H1 (cell line): ENCODE data around the gene WDSUB1. TPM values are rescaled to one million over a fixed set of nuclear protein-coding genes. Genes with fewer than 3 reads are reported as not detected.

Source experiments
- CTBP2 ChIP-seq: IDR thresholded peaks from 2 replicates; pipeline ENCODE4 v1.7.0; 2011; ENCODE audit warnings: borderline replicate concordance, mild to moderate bottlenecking, moderate library complexity, mixed read lengths, low read length; ENCODE audit not compliant: insufficient read depth, insufficient read length
- GTF2F1 ChIP-seq: IDR thresholded peaks from 2 replicates; pipeline ENCODE4 v1.6.1; 2012; ENCODE audit warnings: low read depth, low read length, improper control_type of control experiment, borderline replicate concordance
- JUND ChIP-seq: IDR thresholded peaks from 2 replicates; pipeline ENCODE4 v1.6.1; 2011; ENCODE audit warnings: mild to moderate bottlenecking, improper control_type of control experiment, low read length
- KDM4A ChIP-seq: IDR thresholded peaks from one replicate; pipeline ENCODE4 v1.7.1; 2012; ENCODE audit warnings: low read depth, mild to moderate bottlenecking, moderate library complexity, low read length, inconsistent platforms; ENCODE audit not compliant: severe bottlenecking
- RAD21 ChIP-seq, 2 experiments: IDR thresholded peaks in 1 of 2; conservative IDR thresholded peaks in 1 of 2; 2 replicates each; pipeline ENCODE4 v1.6.1; 2011; ENCODE audit warnings: low read depth in 2 of 2, low read length in 2 of 2, improper control_type of control experiment in 1 of 2, inconsistent platforms in 1 of 2, mild to moderate bottlenecking in 1 of 2, moderate library complexity in 1 of 2
- SP1 ChIP-seq: IDR thresholded peaks from 2 replicates; pipeline ENCODE4 v1.6.1; 2011; ENCODE audit warnings: low read depth, low read length
- polyA plus RNA-seq, 7 experiments: library from polyadenylated mRNA; depleted of rRNA in 3 of 7; stranded (reverse) in 5 of 7; unstranded in 2 of 7; fragments of >200 nt in 5 of 7; fragments of 200-250 nt in 2 of 7; gene quantifications; 1 replicate in 5 of 7; 2 replicates in 1 of 7; 4 replicates in 1 of 7; pipeline versions ENCODE4 v1.2.1 to v1.2.3, GENCODE V29; 2011 to 2013; ENCODE audit warnings: missing spikeins in 2 of 7, mixed read lengths in 2 of 7
- total RNA-seq: library from RNA; stranded (reverse); fragmentation: NEBNext Ultra II Directional; extraction: Animal tissue kit (Norgen Biotek cat#: 25700); gene quantifications from 2 replicates; pipeline ENCODE4 v1.2.1, GENCODE V29; 2021
- TF ChIP-seq, protein P1 (sequence below): fragments of 300-600 bp; sonication (generic); IDR thresholded peaks from 2 replicates; pipeline ENCODE4 v1.7.1; 2012; ENCODE audit warnings: low read length, moderate library complexity, mild to moderate bottlenecking, inconsistent platforms; ENCODE audit not compliant: insufficient replicate concordance
- TF ChIP-seq, protein P2 (sequence below): IDR thresholded peaks from 2 replicates; pipeline ENCODE4 v1.6.1; 2012; ENCODE audit warnings: inconsistent platforms
- TF ChIP-seq, protein P3 (sequence below): IDR thresholded peaks from 2 replicates; pipeline ENCODE4 v1.6.1; 2011; ENCODE audit warnings: low read length, improper control_type of control experiment

Gene WDSUB1
- total and polyA plus RNA-seq, 2 of the 8 experiments (the other 6 are each of a cell fraction or from before 2014, with no cell fraction given), result 5.5 to 8.0 TPM

DNA sequence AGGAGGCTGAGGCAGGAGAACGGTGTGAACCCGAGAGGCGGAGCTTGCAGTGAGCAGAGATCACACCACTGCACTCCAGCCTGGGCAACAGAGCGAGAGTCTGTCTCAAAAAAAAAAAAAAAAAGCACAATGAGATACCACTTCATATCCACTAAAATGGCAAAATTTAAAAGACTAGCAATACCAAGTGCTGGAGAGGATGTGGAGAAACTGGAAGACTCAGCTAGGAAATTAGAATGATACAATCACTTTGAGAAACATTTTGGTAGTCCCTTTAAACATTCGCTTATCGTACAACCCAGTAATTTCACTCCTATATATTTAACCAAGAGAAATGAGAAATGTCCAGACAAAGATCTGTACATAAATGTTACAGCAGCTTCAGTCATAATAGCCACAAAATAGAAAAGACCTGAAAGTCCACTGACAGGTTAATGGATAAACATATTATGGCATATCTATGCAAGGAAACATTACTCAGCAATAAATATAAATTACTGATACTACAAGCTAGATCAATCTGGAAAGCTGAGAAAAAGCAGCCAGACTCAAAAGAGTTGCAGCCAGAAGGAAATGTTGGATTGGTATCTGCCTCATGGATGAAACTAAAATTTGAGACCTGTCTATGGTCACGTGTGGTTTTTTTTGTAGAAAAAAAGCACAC lies 40.0 kb downstream of the WDSUB1 start (continued):
- TF ChIP-seq, protein P1, sequence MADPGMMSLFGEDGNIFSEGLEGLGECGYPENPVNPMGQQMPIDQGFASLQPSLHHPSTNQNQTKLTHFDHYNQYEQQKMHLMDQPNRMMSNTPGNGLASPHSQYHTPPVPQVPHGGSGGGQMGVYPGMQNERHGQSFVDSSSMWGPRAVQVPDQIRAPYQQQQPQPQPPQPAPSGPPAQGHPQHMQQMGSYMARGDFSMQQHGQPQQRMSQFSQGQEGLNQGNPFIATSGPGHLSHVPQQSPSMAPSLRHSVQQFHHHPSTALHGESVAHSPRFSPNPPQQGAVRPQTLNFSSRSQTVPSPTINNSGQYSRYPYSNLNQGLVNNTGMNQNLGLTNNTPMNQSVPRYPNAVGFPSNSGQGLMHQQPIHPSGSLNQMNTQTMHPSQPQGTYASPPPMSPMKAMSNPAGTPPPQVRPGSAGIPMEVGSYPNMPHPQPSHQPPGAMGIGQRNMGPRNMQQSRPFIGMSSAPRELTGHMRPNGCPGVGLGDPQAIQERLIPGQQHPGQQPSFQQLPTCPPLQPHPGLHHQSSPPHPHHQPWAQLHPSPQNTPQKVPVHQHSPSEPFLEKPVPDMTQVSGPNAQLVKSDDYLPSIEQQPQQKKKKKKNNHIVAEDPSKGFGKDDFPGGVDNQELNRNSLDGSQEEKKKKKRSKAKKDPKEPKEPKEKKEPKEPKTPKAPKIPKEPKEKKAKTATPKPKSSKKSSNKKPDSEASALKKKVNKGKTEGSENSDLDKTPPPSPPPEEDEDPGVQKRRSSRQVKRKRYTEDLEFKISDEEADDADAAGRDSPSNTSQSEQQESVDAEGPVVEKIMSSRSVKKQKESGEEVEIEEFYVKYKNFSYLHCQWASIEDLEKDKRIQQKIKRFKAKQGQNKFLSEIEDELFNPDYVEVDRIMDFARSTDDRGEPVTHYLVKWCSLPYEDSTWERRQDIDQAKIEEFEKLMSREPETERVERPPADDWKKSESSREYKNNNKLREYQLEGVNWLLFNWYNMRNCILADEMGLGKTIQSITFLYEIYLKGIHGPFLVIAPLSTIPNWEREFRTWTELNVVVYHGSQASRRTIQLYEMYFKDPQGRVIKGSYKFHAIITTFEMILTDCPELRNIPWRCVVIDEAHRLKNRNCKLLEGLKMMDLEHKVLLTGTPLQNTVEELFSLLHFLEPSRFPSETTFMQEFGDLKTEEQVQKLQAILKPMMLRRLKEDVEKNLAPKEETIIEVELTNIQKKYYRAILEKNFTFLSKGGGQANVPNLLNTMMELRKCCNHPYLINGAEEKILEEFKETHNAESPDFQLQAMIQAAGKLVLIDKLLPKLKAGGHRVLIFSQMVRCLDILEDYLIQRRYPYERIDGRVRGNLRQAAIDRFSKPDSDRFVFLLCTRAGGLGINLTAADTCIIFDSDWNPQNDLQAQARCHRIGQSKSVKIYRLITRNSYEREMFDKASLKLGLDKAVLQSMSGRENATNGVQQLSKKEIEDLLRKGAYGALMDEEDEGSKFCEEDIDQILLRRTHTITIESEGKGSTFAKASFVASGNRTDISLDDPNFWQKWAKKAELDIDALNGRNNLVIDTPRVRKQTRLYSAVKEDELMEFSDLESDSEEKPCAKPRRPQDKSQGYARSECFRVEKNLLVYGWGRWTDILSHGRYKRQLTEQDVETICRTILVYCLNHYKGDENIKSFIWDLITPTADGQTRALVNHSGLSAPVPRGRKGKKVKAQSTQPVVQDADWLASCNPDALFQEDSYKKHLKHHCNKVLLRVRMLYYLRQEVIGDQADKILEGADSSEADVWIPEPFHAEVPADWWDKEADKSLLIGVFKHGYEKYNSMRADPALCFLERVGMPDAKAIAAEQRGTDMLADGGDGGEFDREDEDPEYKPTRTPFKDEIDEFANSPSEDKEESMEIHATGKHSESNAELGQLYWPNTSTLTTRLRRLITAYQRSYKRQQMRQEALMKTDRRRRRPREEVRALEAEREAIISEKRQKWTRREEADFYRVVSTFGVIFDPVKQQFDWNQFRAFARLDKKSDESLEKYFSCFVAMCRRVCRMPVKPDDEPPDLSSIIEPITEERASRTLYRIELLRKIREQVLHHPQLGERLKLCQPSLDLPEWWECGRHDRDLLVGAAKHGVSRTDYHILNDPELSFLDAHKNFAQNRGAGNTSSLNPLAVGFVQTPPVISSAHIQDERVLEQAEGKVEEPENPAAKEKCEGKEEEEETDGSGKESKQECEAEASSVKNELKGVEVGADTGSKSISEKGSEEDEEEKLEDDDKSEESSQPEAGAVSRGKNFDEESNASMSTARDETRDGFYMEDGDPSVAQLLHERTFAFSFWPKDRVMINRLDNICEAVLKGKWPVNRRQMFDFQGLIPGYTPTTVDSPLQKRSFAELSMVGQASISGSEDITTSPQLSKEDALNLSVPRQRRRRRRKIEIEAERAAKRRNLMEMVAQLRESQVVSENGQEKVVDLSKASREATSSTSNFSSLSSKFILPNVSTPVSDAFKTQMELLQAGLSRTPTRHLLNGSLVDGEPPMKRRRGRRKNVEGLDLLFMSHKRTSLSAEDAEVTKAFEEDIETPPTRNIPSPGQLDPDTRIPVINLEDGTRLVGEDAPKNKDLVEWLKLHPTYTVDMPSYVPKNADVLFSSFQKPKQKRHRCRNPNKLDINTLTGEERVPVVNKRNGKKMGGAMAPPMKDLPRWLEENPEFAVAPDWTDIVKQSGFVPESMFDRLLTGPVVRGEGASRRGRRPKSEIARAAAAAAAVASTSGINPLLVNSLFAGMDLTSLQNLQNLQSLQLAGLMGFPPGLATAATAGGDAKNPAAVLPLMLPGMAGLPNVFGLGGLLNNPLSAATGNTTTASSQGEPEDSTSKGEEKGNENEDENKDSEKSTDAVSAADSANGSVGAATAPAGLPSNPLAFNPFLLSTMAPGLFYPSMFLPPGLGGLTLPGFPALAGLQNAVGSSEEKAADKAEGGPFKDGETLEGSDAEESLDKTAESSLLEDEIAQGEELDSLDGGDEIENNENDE, result no peak
- no peak for TF ChIP-seq SP1
- TF ChIP-seq JUND, result no peak
- TF ChIP-seq, protein P2, sequence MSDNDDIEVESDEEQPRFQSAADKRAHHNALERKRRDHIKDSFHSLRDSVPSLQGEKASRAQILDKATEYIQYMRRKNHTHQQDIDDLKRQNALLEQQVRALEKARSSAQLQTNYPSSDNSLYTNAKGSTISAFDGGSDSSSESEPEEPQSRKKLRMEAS, result no peak
- no peak for TF ChIP-seq GTF2F1
- no peak for TF ChIP-seq KDM4A
- TF ChIP-seq CTBP2, result no peak
- TF ChIP-seq, protein P3, sequence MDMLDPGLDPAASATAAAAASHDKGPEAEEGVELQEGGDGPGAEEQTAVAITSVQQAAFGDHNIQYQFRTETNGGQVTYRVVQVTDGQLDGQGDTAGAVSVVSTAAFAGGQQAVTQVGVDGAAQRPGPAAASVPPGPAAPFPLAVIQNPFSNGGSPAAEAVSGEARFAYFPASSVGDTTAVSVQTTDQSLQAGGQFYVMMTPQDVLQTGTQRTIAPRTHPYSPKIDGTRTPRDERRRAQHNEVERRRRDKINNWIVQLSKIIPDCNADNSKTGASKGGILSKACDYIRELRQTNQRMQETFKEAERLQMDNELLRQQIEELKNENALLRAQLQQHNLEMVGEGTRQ, result no peak
- no peak for TF ChIP-seq RAD21 (IDR thresholded peaks at IDR 0.05 in 1 of 2, conservative IDR thresholded peaks at IDR 0.05 in 1 of 2; ENCODE audit: low read depth in 2 of 2, low read length in 2 of 2)
